Upper lobe of left lung (tissue), 4 donors: ENCODE results near the gene SYNM.

Experiments used
- CTCF ChIP-seq, 6 experiments: fragments of 450-650 bp in 4 of 6; fragments of 200-600 bp in 2 of 6; sonication (generic) in 2 of 6; IDR thresholded peaks; one replicate each; pipeline ENCODE4 v1.5.1; 2016 to 2019; ENCODE audit warnings: antibody characterized with exemption in 6 of 6
- EP300 ChIP-seq, 4 donors: sonication (generic); formaldehyde crosslinking; IDR thresholded peaks; one replicate each; pipeline ENCODE4 v1.5.1; 2017; ENCODE audit warnings: antibody characterized with exemption in 4 of 4, control low read depth in 2 of 4
- POLR2A ChIP-seq, 4 donors: fragments of 450-650 bp; IDR thresholded peaks; one replicate each; pipeline ENCODE4 v1.5.1; 2016 to 2017; ENCODE audit warnings: antibody characterized with exemption in 4 of 4, mild to moderate bottlenecking in 2 of 4
- POLR2AphosphoS5 ChIP-seq, 2 donors: sonication (generic); formaldehyde crosslinking; IDR thresholded peaks; one replicate each; pipeline ENCODE4 v1.5.1; 2017; ENCODE audit warnings: antibody characterized with exemption in 2 of 2

GRCh38 chr15:99109555-99110021, 4.7 kb downstream of the SYNM start:
- no peak for TF ChIP-seq CTCF (IDR thresholded peaks at IDR 0.05)
- no peak for TF ChIP-seq POLR2AphosphoS5 (IDR thresholded peaks at IDR 0.05)
- TF ChIP-seq POLR2A (IDR thresholded peaks at IDR 0.05) = no peak
- TF ChIP-seq EP300 (IDR thresholded peaks at IDR 0.05) = no peak
